GM21381 (cell line): ENCODE measurements around the gene TMPRSS6.

ENCODE experiments used
- ATAC-seq: cut with Tn5 transposase; IDR thresholded peaks from one replicate; pipeline ENCODE4 v1.9.1; 2021; ENCODE audit warnings: mild to moderate bottlenecking, moderate library complexity; ENCODE audit not compliant: unreplicated experiment

TMPRSS6 gene

DNA sequence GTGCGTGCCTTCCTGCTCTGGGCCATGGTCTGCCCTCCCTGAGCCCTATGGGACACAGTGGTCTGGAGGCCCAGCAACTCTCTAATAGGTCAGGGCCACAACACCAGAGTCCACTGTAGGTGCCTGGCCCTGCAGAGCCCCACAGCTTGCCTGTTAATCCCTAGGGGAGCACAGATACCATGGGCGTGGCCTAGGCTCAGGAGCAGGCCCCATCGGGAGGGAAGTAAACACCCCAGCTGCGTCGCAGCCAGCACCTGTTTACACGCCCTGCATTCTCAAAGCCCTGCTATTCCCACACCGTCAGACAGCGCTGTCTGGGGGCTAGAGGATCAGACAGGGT lies 55.5 kb downstream of the TMPRSS6 start:
- no peak for ATAC-seq

DNA sequence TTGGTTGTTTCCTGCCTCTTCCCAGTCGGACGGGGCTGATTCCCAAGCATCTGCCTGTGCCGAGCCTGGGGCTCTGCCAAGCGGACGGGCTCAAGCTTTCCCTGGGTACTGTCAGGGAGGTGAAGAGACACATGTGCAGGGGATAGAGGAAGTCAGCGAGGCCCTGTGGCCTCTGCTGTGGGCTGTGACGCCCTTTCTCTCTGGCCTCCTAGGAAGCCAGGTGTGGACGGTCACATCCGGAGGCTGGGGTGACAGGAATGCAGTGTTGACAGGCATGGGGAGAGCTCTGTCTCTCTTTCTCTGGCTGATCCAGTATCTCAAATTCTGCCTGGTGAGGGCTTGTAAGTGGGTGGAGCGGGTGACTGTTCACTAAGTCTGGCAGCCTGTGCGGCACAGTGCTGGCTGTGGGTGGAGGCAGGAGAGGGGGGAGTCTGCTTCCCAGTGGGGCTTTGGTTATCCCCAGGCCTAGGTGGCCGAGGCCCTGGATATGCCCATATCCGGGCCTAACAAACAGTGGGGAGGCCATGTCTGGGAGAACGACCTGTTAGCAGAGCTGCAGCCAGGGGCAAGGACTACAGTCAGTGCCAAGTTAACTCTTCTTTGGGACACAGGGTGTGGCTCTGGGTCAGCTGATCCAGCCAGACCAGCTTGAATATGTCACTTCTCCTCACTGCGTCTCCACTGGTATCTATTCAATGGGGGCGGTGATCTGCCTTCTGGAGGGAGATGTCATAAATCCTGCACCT lies 56.0 kb downstream of the TMPRSS6 start:
- ATAC-seq: no peak

DNA sequence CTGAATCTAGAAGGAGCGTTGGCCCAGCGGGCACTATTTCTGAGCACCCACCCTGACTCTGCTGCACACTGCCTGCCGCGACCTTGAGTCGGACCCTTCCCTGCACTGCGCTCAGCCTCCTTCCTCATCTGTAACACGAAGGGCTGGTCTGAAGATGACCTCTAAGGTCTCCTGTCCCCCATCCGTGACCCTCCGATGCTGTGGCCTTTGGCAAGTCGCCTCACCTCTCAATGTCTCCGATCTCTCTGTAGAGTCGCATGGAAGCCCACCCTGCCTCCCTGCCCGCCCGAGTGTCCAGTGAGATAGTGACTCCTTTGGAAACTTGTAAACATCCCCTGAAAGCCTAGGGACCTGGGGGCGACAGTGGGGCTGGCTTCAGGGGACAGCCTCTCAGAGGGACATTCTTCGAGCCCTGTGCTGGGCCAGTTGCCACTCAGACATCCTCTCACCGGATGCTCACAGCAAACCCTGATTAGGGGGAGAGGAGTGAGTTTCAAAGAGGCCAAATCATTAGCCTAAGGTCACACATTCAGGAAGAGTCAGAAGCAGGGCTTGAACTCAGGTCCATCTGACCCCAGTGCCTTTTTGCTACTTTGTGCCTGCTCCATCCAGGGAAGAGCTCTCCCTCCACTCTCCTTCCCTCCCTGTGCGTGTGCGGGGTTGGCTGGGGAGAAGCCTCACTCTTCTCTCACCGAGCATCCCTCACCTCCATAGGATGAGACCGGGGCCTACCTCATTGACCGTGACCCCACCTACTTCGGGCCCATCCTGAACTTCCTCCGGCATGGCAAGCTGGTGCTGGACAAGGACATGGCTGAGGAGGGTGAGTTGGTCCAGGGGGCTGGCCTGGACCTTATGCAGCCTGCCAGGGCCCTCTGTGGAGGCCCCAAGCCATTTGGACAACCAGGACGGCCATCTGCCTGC lies 56.9 kb downstream of the TMPRSS6 start:
- ATAC-seq: no peak

DNA sequence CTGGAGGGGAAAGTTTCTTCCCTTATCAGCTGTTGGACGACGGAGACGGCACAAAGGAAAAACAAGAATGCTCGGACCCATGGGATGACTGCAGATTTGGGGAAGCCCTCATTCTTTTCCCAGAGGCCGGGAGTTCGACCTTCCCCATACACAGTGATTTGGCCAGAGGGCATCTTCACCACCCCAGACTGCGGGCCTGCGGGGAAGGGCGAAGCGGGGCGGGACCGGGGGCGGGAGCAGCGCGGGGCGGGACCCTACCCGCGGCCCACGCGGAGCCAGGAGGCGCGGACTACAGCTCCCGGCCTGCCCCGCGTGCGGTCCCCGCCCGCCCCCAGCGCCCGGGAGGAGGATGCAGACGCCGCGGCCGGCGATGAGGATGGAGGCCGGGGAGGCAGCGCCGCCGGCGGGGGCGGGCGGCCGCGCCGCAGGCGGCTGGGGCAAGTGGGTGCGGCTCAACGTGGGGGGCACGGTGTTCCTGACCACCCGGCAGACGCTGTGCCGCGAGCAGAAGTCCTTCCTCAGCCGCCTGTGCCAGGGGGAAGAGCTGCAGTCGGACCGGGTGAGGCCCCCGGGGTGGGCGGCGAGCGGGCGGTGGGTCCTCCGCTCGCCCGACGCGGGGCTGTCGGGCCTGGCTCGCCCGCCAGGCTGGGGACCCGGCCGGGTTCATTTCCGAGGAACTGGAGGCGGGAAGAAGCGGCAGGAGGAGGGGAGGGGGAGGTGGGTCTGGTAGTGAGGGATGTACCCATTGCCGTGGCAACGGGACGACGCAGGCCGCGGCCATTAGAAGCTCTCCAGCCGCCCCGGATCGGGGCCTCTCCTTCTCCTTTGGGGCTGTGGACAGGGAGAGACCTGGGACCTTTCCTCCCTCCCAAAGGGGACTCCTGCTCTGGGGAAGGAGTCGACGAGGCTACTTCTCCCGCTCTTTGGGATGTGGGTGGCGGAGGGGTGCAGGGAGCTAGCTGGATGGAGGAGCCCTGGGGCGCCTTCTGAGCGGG lies 57.8 kb downstream of the TMPRSS6 start, which contains the start of gene KCTD17:
KCTD17 (plus strand) TSS at position 352 of the 995 bp plus-strand sequence; CDS start at position 371, 19 bp downstream.
- no peak for ATAC-seq

DNA sequence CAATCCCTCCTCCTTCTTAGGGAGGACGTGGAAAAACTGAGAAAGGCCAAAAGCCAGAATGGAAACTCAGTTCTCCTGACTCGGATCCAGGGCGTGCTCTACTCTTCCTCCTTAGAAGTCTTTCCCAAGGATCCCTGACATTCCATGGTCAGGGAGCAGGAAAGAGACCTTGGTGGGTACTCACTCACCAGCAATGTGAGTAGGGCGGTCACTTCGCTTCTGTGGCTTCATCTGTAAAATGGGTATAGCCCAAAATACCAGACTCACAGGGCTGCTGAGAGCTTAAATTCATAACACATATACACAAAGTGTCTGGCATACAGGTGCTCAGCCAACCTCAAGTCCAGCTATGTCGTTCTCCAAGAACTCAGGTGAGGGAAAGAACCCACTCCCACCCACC lies 58.6 kb downstream of the TMPRSS6 start:
- no peak for ATAC-seq

DNA sequence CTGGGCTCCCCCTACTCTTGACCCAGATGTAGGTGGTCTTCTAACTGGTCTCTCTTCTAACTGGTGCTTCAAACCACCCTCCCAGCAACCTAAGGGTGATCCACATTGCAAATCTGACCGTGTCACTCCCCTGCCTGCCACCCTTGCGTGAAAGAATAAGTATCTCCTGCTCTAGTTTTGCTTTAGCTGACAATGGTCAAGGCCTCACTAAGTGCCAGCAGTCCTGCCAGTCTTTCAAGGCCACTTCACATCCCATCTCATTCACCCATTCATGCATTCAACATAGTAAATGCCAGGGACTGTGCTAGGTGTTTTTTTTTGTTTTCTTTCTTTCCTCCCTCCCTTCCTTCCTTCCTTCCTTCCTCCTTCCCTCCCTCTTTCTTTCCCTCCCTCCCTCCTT lies 60.3 kb downstream of the TMPRSS6 start:
- no peak for ATAC-seq

DNA sequence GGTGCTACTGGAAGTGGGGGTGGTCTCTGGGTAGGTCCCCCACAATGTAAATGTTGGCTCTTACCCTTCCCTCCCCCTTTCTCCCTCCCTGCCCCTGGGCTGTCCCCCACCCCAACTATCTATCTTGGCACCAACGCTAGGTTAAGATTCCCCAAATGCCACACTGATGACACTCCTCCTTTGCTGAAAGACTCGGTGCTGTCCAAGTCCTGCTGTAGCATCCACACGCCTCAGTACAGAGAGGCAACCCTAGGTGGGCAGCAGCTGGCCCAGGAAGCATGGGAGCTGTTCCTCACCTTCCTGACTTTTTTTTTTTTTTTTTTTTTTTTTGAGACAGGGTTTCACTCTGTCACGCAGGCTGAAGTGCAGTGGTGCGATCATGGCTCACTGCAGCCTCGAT lies 61.4 kb downstream of the TMPRSS6 start:
- ATAC-seq: no peak

DNA sequence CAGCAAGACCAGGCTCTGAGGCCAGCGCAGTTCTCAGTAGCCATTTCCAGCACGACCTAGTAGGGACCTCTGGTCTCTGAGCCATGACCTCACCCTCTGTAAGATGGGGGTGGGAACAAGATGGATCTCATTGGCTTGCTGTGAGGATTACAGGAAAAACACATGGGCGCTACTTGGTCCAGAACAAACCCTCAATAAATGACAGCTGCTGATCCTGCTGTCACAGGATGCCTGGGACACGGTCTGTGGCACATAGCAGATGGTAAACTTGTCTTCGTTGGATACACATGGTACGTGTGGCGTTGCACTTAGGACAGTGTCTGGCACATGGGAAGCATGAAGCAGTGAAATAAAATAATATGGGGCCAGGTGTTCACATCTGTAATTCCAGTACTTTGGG lies 62.5 kb downstream of the TMPRSS6 start:
- no peak for ATAC-seq

DNA sequence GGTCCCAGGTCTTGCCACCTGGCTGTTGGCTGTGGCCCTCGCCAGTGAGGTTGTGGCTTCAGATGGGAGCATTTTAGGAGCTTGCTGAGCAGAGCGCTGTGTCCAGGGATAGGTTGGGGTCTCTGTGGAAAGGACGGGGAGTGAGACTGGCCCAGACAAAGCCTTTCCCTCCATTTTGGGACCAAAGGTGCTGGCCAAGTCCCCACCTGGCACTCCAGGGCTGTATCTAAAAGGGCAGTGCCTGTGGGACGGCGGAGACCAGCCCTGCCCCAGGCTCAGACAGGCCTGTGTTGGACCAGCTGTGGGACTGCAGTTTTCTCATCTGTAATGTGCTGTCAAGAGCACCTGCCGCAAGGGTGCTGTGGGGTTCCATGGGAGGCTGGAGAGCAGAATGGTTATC lies 62.9 kb downstream of the TMPRSS6 start:
- no peak for ATAC-seq

DNA sequence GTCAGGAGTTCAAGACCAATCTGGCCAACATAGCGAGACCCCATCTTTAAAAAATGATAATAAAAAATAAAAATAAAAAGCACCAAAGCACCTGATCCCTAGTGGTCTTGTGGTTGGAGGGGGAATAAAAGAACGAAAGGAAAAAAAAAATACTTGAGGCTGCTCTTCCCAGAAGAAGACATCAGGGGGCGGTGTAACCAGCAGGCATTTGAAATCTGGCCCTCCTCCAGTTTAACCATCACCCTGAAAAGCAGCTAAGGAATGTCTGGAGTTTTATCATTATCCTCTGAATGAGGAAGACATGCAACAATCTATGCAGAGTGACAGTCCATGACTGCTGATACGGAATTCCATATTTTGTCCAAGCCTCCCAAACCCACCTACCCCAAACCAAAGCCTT lies 63.6 kb downstream of the TMPRSS6 start:
- no peak for ATAC-seq

DNA sequence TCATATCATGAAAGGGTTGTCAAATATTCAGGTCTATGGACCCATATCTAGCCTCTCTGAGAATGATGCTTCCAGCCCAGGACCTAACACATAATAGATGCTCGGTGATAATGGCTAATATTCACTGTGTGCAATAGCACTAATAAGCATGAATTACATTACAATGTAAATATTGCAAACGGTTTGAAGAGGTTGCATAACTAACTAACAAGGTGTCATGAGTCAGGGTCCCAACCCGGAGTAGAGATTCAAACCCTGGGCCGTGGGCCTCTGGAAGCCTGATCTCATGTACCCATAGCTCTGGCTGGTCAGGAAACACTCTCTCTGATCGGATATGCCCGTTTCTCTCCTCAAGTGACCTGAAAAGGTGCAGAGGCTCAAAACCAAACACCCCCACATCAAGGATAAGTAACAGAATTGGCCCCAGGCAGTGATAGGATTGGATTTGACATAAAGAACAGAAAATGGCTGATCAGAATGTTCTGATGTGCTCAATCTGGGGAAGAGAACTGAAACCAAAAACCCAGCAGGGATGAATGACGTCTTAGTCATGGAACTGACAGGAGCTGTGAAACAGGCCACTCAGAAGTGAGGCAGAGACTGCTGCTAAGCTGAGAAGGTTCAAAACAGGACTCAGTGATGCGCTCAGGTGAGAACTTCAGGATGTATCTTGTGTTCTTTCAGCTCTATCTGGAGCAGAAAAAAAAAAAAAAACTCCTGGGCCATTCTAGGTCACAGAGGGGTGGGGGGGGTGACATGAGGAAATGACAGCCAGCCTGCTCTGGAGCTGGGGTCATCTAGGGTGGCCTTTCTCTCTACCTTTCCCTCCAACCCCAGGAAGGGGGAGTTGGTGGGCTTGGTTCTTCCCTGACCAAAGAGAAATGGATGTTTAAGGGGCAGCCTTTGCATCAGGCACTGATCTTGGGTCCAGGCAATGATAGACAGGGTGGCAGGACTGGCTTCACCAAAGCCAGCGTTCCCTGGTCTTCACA lies 64.6 kb downstream of the TMPRSS6 start:
- ATAC-seq: no peak

DNA sequence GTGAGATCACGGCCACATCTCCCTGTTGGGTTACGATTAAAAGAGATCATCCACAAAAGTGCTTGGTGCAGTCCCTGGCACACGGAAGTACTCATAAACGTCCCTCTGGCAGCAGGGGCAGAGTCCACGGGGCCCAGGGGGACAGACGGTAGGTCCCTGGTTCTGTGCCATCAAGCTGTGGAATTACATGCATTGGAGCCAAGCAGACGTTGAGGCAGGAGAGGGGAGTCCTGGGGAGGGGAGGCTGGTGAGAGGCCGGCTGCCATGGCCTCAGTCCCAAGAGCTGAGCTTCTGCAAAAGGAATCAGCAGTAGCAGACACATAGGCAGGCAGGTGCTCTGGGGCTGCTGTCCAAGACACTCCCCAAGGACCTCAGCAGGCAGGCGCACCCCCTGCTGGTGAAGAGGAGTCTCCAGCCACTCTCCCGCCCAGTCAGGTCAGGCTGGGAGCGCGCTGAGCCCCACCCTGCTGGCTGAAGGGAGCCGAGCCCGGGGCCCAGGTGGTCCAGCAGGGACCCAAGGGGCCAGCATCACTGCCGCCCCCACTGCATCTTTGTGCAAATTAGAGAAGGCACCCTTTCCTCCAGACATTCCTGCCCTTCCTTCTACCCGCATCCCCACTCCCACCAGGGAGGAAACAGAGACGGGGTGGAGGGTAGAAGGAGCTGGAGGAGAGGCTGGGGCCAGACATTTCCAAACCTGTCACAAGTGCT lies 65.5 kb downstream of the TMPRSS6 start:
- no peak for ATAC-seq

DNA sequence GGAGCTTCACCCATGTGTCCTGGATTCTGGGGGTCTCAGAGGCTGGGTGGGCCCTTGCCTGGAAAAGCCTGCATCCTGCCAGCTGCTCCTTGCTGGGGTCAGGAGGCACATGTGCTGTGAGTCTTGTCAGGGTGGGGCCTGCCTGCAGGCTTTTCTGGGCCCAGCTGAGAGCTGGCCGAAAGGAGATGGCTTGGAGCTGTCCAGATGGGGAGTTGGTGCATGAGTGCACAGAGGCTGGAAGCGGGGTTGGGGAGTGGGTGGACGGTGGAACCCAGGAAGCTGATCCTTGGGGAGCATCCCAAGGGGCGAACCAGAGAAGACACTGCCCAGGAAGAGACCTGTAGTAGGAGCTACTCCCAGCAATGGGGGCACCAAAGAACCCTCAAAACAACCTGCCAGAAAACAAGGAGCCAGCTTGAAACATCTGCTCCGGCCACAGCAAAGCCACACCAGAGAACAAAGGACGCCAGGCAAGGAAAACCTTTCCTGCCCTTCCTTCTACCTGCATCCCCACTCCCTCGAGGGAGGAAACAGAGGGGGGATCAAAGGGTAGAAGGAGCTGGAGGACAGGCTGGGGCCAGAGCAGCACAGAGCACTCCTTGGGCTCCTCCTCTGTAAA lies 66.2 kb downstream of the TMPRSS6 start:
- ATAC-seq: no peak

DNA sequence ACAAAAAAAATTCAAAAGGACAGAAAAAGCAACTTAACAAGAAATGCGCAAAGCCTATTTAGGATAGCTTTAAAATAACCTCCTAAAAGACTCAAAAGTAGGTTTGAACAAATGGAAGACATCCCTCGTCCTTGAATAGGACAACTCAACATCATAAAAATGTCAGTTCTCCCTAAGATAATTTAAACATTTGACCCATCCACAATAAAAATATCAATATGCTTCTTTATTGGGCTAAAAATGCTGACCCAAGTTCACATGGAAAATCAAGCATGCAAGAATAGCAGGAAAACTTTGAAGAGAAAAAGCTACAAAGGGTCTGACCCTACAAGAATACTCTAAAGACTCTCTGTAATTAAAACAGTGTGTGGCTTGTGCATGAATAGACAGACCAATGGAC lies 70.0 kb downstream of the TMPRSS6 start:
- ATAC-seq: no peak

DNA sequence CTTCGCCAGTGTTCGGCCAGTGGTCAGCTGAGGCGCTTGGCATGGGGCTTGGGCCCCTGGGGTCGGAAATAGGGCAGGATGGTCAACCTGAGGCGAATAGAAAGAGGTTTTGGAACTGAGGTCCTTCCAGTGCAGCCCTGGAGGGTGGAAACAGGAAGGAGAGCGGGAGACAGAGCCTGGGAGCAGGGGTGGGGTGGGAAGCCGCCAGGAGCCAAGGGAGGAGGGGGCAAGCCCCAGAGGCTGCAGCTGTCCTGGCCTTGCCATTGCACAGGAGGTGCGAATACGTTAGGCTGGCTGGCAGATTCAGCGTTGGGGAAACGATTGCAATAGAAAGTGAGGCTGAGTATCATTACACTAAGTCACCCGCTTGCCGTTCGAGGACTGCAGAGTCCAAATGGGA lies 71.8 kb downstream of the TMPRSS6 start:
- no peak for ATAC-seq

DNA sequence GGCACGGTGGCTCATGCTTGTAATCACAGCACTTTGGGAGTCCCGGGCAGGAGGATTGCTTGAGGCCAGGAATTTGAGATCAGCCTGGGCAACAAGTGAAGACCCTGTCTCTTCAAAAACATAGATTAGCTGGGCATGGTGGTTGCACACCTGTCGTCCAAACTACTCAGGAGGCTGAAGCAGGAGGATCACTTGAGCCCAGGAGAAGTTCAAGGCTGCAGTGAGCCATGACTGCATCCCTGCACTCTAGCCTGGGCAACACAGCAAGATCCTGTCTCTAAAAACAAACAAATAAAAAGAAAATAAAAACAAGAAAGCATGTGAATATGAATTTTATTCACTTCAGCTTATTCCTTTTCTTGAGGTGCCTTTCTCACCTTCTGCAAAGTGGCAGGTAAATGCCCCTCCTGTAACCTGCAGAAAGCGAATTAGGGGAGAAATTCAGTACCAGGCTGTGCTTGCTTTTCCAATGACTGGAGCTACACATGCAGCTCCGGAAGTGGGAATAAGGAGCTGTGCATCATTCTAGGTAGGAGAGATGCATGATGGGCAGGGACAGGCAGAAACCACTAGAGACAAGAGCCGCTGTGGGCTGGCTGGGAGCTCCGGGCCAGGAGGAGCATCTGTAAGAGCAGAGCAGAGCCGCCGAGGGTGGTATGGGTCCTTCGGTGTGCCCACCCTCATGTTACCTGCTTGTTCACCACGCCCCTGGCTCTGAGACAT lies 72.7 kb downstream of the TMPRSS6 start:
- ATAC-seq: no peak

DNA sequence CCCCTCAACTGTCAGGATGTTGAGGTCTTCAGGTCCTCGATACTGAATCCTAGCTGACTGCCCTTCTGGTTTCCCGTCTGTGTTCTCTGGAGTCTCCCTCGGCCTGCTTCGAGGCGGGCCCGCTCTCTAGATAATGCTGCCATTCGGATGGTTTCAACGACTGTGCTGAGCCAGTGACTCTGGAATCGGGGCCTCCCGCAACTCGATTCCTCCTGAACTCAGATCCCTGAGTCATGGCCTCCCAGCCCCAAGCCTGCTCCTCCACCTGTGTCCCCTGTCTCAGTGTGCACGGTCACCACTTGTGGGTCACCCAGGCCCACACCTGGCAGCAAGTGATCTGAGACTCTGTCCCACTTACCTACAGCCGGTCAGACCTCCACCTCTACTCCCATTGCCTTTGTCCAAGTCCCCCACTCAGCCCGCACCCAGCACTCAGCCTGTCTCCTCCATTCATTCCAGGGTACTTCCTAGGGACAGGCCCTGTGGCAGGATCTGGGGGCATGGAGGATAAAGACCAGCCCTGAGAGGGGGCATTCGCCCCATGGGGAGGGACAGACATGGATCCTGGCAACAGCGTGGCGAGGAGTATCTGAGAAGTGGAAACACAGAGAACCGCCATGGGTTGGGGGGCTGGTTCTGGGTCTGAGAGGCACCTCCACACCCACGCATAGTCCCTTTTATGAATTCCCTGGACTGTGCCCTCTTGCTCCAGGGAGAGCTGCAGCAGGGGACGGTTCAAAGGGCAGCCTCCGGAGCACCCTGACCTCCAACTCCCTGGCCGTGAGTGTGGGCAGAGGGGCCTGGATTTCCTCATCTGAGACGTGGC lies 75.7 kb downstream of the TMPRSS6 start:
- ATAC-seq: no peak
